Measurements from ENCODE around the gene AFAP1. TPM values are rescaled to one million over a fixed set of nuclear protein-coding genes. Genes with fewer than 3 reads are reported as not detected.

Gene AFAP1
- polyA plus RNA-seq, 3 donors: not detected

DNA sequence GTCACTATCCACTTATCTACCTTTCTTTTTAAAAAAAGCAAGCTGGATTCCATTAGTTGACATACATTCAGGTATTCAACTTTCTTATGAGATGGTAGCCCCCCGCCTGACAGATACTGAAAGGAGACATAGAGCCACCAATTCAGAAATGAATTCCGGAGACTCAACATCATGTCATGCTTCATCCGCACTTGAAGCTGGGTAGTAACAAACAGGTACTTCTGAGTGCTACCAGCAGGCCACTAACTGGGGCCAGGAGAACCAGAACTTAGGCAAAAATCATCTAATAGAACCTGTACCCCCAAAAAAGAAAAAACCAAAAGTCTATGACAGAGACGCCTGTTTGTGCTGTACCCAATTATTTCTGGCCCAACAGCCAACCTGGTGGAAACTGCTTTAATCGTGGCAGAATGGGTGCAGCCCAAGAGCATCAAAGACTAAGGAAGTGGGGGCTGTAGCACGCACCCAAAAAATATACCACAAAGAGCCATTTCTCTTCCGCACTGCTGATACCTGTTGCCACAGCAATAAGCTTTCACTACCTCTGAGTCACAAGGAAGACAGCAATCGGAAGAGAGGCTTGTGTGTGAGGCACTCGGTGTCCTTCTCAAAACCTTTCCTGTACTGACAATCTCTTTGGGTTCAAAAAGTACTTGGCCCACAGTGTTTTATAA is 84.8 kb downstream of the AFAP1 start:
- TF ChIP-seq, protein P1, sequence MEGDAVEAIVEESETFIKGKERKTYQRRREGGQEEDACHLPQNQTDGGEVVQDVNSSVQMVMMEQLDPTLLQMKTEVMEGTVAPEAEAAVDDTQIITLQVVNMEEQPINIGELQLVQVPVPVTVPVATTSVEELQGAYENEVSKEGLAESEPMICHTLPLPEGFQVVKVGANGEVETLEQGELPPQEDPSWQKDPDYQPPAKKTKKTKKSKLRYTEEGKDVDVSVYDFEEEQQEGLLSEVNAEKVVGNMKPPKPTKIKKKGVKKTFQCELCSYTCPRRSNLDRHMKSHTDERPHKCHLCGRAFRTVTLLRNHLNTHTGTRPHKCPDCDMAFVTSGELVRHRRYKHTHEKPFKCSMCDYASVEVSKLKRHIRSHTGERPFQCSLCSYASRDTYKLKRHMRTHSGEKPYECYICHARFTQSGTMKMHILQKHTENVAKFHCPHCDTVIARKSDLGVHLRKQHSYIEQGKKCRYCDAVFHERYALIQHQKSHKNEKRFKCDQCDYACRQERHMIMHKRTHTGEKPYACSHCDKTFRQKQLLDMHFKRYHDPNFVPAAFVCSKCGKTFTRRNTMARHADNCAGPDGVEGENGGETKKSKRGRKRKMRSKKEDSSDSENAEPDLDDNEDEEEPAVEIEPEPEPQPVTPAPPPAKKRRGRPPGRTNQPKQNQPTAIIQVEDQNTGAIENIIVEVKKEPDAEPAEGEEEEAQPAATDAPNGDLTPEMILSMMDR (IDR thresholded peaks at IDR 0.05): no peak
- Mint-ChIP-seq H3K4me3 (no peak overlapping the region), H3K4me1 (no peaks in the 10 kb centered on the region), H3K36me3 (peaks cover 0 to 10% of the 10 kb centered on the region in 2 donors), H3K27me3 (ENCODE audit: low read depth in 3 of 3) (peaks cover 3 to 9% (median 4%) of the 10 kb centered on the region in 3 donors), H3K27ac (peak overlapping the region in 1 of 7 donors; percentile 4), H3K9me3 (peaks cover 0 to 2% (median 0%) of the 10 kb centered on the region in 7 donors)
- Histone ChIP-seq H3K9ac (ENCODE audit: insufficient read depth, low read length, poor library complexity, severe bottlenecking) (no peak overlapping the region), H3K4me3 (replicated peaks in 1 of 3; ENCODE audit: low read depth in 2 of 3, low read length in 3 of 3) (no peak overlapping the region), H2AFZ (ENCODE audit: insufficient read depth, low read depth, low read length, poor library complexity, severe bottlenecking) (no peak overlapping the region), H3K79me2 (ENCODE audit: insufficient read depth, low read length) (no peaks in the 10 kb centered on the region), H3K27me3 (ENCODE audit: control insufficient read depth in 2 of 2, insufficient read depth in 2 of 2, low read length in 2 of 2) (no peaks in the 10 kb centered on the region), H3K9me3 (replicated peaks in 1 of 2; ENCODE audit: control insufficient read depth in 1 of 2, insufficient read depth in 1 of 2, low read length in 2 of 2) (no peaks in the 10 kb centered on the region), H3K27ac (ENCODE audit: low read depth in 1 of 2, low read length in 2 of 2) (no peak overlapping the region), H3K4me2 (replicated peaks; ENCODE audit: extremely low read depth, low read length, poor library complexity, severe bottlenecking) (no peak overlapping the region), H3K4me1 (ENCODE audit: control insufficient read depth in 1 of 2, insufficient read depth in 2 of 2, low read length in 2 of 2) (no peaks in the 10 kb centered on the region), H3K36me3 (replicated peaks in 1 of 2; ENCODE audit: control insufficient read depth in 1 of 2, insufficient read depth in 2 of 2, low read length in 2 of 2) (no peaks in the 10 kb centered on the region), H4K20me1 (ENCODE audit: insufficient read depth, low read length) (no peaks in the 10 kb centered on the region)
- no peak for DNase-seq
- WGBS (ENCODE audit: insufficient coverage): 84% methylated on average over 5 of the region's 9 CpGs
- intact Hi-C loops (cut with micrococcal nuclease): no loop called here

GRCh38 chr4:7854216-7854615 is 85.4 kb downstream of the AFAP1 start:
- no peak overlapping the region for H3K4me3 Mint-ChIP-seq
- no peaks in the 10 kb centered on the region for H3K79me2 ChIP-seq (ENCODE audit: insufficient read depth, low read length)

More at GRCh38 chr4:7854216-7854615, 85.4 kb downstream of the AFAP1 start:
- Histone ChIP-seq H3K27ac (ENCODE audit: low read depth in 1 of 2, low read length in 2 of 2) (no peak overlapping the region), H3K36me3 (replicated peaks in 1 of 2; ENCODE audit: control insufficient read depth in 1 of 2, insufficient read depth in 2 of 2, low read length in 2 of 2) (no peaks in the 10 kb centered on the region), H3K9ac (ENCODE audit: insufficient read depth, low read length, poor library complexity, severe bottlenecking) (no peak overlapping the region), H4K20me1 (ENCODE audit: insufficient read depth, low read length) (no peaks in the 10 kb centered on the region), H3K4me1 (ENCODE audit: control insufficient read depth in 1 of 2, insufficient read depth in 2 of 2, low read length in 2 of 2) (no peaks in the 10 kb centered on the region), H3K4me2 (replicated peaks; ENCODE audit: extremely low read depth, low read length, poor library complexity, severe bottlenecking) (no peak overlapping the region), H3K9me3 (replicated peaks in 1 of 2; ENCODE audit: control insufficient read depth in 1 of 2, insufficient read depth in 1 of 2, low read length in 2 of 2) (no peaks in the 10 kb centered on the region), H3K27me3 (ENCODE audit: control insufficient read depth in 2 of 2, insufficient read depth in 2 of 2, low read length in 2 of 2) (no peaks in the 10 kb centered on the region), H3K4me3 (replicated peaks in 1 of 3; ENCODE audit: low read depth in 2 of 3, low read length in 3 of 3) (no peak overlapping the region), H2AFZ (ENCODE audit: insufficient read depth, low read depth, low read length, poor library complexity, severe bottlenecking) (no peak overlapping the region)
- TF ChIP-seq, protein P1 (IDR thresholded peaks at IDR 0.05): no peak
- 94% methylated on average over 3 of the region's 9 CpGs for WGBS (ENCODE audit: insufficient coverage)
- Mint-ChIP-seq H3K9me3 (peaks cover 0 to 2% (median 0%) of the 10 kb centered on the region in 7 donors), H3K27me3 (ENCODE audit: low read depth in 3 of 3) (peaks cover 3 to 9% (median 5%) of the 10 kb centered on the region in 3 donors), H3K4me1 (no peaks in the 10 kb centered on the region), H3K27ac (no peak overlapping the region), H3K36me3 (peaks cover 0 to 13% of the 10 kb centered on the region in 2 donors)
- intact Hi-C loops (cut with micrococcal nuclease): no loop called here
- no peak for DNase-seq
